Stimulated activated CD4-positive, alpha-beta T cell treated with anti-CD3 and anti-CD28 coated beads, Interleukin-4, amount 100 ng/mL, for 4 hours (primary cell): ENCODE measurements around the gene NAV3.

Experiments
- DNase-seq, 2 experiments: peaks; one replicate each; pipeline ENCODE4 v3.0.0-alpha.2; 2020

Gene NAV3

DNA sequence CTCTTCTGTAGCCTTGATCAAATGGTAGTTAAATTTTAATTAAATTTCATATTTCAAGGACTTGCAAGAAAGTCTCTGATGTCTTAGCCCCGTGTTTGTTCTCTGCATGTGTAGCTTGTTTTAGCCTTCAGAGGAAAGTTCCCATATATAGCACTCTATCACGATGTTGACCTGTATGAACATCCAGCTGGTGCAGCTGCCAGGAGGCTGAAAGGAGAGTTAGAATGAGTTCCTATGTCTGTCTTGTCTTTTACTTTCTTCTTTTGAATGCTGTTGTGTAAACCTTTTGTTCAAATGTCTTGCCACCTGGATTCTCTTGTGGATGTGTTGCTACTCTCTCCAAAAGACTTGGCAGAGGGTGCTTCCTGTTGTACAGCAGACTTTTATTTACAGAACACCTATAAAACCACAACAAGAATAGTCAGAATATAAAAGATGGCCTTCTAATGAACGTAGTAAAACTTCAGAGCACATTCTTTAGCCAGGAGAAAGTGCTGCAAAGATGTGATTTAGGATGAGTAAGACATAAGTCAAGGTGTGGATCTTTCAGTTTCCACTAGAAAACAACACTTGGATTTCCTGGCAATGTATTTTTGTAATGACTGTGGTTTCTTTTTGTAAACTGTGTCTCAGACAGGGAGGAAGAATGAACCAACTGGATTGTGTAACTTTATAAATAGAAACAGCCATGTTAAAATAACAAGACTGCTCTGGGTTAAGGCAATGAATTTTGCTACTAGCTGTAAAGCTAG, 17.2 kb downstream of the NAV3 start:
- no peak for DNase-seq

DNA sequence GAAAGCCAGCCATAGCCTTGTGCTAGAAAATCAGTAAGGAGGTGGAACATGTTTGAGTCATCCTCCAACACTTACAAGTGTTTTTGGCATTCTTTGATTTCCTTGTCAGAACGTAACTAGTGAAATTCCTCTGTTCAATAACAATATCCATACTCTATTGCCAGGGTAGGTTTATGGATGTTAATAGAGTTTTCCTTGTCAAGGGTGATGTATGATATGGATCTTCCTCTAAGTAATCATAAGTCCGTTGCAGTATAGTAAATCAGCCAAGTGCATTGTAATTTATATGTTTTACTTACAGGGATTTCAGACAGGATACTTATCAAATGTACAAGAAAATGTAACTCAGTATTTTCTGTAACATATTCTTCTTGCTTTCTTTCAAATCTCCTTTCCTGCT, 19.4 kb downstream of the NAV3 start:
- no peak for DNase-seq

GRCh38 chr12:77850698-77851097, 20.0 kb downstream of the NAV3 start:
- DNase-seq, result no peak

GRCh38 chr12:77855548-77855947, 24.9 kb downstream of the NAV3 start:
- no peak for DNase-seq

DNA sequence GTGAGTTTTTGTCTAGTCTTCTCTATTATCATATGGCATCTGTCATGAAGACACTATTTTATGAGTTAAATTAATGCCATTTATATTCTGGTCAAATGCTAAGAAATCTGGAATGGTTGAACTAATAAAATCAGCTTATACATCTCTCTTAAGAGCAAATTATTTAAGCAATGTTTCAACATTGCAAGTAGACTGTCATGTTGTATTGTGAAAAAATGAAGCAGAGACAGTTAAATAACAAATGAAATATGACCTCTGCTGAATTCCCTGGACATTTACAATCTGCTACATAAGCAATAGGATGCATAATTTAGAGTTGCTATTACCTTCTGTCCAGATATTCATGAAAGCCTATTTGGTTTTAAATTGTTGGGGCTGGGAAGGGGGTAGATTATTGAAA, 30.6 kb downstream of the NAV3 start:
- no peak for DNase-seq

- DNase-seq, result no peak
These were observed 34.5 kb downstream of the NAV3 start for GRCh38 chr12:77865178-77865577.

- no peak for DNase-seq
These were observed 48.2 kb downstream of the NAV3 start for GRCh38 chr12:77878901-77879300.

DNA sequence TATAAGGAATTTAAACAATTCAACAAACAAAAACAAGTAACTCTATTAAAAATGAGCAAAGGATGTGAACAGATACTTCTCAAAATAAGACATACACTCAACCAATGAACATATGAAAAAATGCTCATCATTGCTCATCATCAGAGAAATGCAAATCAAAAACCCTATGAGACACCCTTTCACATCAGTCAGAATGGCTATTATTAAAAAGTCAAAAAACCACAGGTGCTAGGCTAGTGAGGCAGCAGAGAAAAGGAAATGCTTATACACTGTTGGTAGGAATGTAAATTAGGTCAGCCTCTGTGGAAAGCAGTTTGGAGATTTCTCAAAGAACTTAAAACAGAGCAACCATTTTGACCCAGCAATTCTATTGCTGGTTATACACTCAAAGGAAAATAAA, 52.0 kb downstream of the NAV3 start:
- no peak for DNase-seq

DNA sequence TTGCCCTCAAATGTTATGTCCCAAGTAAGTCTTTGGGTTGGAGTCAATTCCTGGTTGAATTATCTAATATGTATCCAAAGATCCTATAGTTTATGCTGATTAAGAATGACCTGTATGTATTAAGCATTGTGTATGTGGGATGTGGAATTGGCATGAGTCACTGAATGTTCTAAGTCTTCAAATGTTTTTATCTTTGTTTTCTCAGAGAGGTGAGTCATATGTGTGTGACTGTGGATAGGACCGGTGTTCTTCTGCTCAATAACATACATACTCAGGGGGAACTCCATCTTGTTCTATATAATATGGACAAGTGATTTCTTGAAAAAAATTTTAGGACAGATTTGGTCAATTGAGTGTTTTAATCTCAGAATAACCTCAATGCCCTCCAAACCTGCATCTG, 57.9 kb downstream of the NAV3 start:
- DNase-seq, result no peak

DNA sequence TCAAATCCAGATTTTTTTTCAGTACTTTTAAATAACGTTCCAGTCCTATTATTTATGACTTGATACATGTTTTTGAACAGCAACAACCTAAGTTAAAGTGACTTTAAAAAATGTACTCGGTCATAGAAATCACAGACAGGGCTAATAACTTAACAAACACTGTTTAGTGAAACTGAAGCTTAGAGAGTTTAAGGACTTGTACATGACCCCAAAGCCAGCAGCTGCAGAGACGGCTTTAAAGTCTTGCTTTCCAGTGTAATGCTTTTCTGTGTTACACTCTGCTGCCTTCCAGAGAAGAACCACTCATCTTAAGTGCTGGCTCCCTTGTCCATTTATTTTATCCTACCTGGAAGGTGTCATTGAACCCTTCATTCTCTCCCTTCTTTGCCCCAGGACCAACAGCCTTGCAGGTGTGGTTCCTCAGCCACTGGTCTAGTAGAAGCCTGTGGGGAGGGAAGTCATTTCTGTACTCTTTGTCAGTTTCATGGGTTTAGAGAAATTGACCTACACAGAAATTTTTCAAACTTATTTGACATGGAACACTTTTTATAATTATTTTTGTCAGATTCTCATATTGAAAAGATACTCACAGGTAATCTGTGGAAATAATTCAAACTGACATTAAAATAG, 60.9 kb downstream of the NAV3 start:
- no peak for DNase-seq

DNA sequence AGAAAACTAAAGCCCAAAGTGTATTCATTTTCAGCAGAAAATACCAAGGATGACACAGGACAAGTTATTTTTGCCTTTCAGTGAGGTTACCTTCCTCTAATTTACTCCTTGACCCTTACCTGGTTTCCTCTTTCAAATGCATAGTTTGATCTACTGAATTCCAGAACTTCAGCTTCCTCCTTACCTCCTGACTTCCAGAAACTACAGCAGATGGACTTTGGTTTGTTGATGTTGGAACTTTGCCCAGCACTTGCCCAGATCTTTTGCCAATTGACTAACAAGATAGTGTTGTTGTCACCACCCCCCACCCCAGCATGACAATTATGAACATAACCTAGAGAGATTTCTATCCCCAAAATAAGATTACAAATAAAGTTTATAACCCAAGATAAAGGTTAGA, 63.2 kb downstream of the NAV3 start:
- DNase-seq, result no peak

GRCh38 chr12:77894556-77894955, 63.9 kb downstream of the NAV3 start:
- DNase-seq, result no peak

- no peak for DNase-seq
These were observed 65.0 kb downstream of the NAV3 start for GRCh38 chr12:77895699-77896098.

DNA sequence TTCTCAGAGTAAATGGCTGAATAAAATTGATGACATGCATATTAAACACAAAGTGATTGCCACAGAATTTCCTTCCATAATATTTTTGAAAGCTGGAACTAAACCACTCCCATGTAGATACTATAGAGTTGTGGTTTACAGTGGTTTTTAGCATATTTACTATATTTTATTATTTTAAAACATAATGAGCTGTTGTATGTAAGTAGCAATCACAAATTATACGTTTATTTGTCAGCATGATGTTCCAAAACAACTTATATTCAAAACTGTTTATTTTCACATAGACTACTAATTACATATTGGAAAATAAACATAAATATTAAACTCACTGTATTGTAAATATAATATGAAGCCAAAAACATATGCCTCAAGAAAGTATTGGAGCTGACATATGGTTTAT, 77.2 kb downstream of the NAV3 start:
- DNase-seq, result no peak

DNA sequence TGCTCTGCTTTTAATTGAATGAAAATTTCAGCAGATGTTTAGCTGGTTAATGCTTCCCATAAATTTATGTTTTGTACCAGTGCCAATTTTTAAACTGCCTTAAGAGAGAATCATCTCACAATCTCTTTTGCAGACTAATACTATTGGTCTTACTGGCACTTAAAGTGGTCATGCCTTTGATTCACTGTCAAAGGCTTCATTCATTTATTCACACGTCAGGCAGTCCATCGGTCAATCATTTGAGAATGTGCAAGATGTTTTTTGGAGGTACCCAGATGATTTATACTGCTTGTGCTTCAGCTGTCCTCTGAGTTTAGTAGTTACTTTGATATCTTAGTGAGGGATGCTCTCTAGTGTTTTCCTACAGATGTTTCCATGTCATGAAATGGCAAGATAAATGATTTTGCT, 83.4 kb downstream of the NAV3 start:
- DNase-seq, result no peak

GRCh38 chr12:77915071-77915600, 84.4 kb downstream of the NAV3 start:
- DNase-seq, result no peak

DNA sequence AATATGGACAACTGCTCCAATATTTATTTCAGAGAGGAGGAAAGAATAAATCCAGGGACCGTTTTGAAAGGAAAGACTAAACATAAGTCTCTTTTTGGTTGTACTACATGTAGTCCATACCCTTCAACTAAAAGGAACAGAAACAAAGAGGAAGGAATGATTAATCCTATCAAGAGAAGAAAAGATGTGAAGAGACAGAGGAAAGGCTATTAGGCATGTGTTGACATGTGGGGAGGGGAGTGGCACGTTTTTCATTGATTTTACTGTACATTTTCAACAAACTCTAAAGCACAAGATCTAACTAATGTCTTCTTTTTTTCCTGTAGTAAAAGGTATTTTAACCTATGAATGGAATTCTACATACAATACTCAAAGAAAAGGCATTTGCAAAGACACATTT, 85.6 kb downstream of the NAV3 start:
- no peak for DNase-seq

DNA sequence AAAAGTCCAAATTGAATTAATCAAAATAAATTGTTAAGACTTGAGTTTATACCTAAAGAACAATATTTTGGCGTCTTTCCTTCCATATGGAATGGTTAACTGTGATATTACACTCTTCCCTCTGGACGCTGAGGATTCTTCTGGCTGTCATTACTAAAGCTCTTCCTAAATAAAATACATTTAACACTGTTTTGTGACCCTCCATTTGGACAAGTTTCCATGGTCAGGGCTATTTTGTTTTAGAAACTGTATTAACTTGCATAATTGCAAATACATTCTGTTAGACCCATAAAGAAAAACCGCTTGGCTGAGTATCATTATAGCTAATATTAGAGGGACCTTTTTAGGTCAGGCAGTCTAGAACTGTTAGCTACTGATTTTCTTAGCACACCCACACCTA, 87.4 kb downstream of the NAV3 start:
- DNase-seq, result no peak

- DNase-seq, result no peak
These were observed 88.8 kb downstream of the NAV3 start for GRCh38 chr12:77919450-77919849.

GRCh38 chr12:77923882-77924281, 93.2 kb downstream of the NAV3 start:
- DNase-seq, result no peak

- DNase-seq, result no peak
These were observed 94.0 kb downstream of the NAV3 start for GRCh38 chr12:77924703-77925102.

- DNase-seq, result no peak
These were observed 94.9 kb downstream of the NAV3 start for GRCh38 chr12:77925536-77926108.

DNA sequence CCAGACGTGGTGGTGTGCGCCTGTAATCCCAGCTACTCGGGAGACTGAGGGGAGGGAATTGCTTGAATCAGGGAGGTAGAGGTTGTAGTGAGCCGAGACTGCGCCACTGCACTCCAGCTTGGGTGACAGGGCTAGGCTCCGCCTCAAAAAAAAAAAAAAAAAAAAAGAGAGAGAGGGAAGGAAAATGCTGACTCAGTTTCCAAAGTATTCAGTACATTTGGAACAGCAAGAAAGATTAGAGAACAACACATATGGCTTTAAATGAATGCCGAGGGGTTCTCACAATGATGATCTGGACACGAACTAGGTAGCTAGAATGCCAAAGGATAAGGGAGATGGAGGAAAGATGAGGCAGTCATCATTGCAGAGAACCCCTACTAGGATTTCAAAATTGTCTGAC, 97.4 kb downstream of the NAV3 start:
- no peak for DNase-seq

- DNase-seq, result no peak
These were observed 101.5 kb downstream of the NAV3 start for GRCh38 chr12:77932216-77932615.
